Uterus (tissue), 2 donors: Measurements from ENCODE around the gene STAT2.

ENCODE experiments used
- POLR2A ChIP-seq, 2 donors: fragments of 450-650 bp; IDR thresholded peaks; one replicate each; pipeline ENCODE4 v1.6.1; 2016; ENCODE audit warnings: antibody characterized with exemption in 2 of 2, mild to moderate bottlenecking in 1 of 2, moderate library complexity in 1 of 2
- TF ChIP-seq, protein P1 (sequence below), 4 experiments: fragments of 200-600 bp in 2 of 4; fragments of 450-650 bp in 2 of 4; sonication (generic) in 2 of 4; IDR thresholded peaks; one replicate each; pipeline ENCODE4 v1.5.1; 2016 to 2019; ENCODE audit warnings: antibody characterized with exemption in 4 of 4, mild to moderate bottlenecking in 2 of 4, moderate library complexity in 1 of 4

DNA sequence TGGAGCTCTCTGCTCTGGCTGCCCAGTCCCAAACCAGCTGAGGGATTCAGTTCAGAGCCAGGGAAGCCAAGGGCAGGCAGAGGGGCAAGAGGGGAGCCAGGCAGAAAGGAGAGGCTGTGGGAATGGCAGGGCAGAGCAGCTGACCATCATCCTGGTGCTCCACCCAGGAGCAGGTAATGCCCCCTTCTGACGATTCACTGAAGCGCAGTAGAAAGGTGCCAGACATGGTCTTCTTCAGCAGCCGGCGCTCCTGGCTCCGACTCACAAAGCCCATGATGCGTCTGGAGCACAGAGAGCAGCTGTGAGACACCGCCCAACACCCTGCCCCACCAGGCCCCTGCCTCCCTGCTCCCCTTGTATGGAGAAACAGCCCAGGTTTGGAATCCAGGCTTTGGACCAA is 13.2 kb downstream of the STAT2 start:
- TF ChIP-seq, protein P1, sequence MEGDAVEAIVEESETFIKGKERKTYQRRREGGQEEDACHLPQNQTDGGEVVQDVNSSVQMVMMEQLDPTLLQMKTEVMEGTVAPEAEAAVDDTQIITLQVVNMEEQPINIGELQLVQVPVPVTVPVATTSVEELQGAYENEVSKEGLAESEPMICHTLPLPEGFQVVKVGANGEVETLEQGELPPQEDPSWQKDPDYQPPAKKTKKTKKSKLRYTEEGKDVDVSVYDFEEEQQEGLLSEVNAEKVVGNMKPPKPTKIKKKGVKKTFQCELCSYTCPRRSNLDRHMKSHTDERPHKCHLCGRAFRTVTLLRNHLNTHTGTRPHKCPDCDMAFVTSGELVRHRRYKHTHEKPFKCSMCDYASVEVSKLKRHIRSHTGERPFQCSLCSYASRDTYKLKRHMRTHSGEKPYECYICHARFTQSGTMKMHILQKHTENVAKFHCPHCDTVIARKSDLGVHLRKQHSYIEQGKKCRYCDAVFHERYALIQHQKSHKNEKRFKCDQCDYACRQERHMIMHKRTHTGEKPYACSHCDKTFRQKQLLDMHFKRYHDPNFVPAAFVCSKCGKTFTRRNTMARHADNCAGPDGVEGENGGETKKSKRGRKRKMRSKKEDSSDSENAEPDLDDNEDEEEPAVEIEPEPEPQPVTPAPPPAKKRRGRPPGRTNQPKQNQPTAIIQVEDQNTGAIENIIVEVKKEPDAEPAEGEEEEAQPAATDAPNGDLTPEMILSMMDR (IDR thresholded peaks at IDR 0.05): no peak
- TF ChIP-seq POLR2A (IDR thresholded peaks at IDR 0.05): no peak
